Measurements from ENCODE around the gene TCAF1. TPM values are rescaled to one million over a fixed set of nuclear protein-coding genes. Genes with fewer than 3 reads are reported as not detected.

Gene TCAF1
- total and polyA plus RNA-seq, 2 donors (not counting 3 experiments of a cell fraction or from before 2014, with no cell fraction given) = 29.0 to 48.3 TPM

DNA sequence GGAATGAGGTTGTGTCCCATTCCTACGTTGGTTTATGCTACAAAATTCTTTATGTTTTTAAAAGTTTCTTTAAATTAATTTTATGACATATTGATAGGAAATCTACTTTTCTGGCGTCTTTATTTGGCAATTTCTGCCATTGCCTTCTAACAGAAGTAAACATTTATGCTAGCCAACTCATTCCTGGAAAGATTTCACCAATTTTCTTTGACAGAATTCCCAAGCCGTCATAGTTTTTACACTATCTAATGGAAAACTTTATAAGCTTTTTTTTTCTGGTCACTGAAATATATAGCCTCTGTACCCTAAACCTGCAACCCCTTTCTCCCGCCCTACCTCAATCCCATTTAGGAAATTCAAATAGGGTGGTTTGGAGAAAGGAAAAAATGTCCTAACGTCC lies 6.1 kb upstream of the TCAF1 start:
- H3K4me2 ChIP-seq (ENCODE audit: insufficient read depth, low read length) = no peak overlapping the region
- no peak overlapping the region for H3K27ac ChIP-seq (ENCODE audit: insufficient read depth, low read depth, low read length)
- intact Hi-C loops (cut with micrococcal nuclease) (loop anchor here (10.0 kb wide), 1 partner anchor 487 kb away; no protein-coding TSS in a partner anchor), dilution Hi-C loops (cut with MboI; ENCODE audit: extremely low pct_ligation_motif_present, low sequenced_read_pairs) (no loop called here)
- H2AFZ ChIP-seq (ENCODE audit: low read depth, low read length) = no peak overlapping the region
- no peaks in the 10 kb centered on the region for H4K20me1 ChIP-seq (replicated peaks; ENCODE audit: control insufficient read depth, extremely low read depth, insufficient read depth, low read length)
- no peak overlapping the region for H3K4me3 ChIP-seq (replicated peaks in 1 of 3; ENCODE audit: insufficient read depth in 1 of 3, low read depth in 1 of 3, low read length in 3 of 3)
- no peak for DNase-seq (ENCODE audit: low read depth, low spot score)
- ChIA-PET CTCF (interaction anchor here (1.0 kb wide), 1 partner anchor 172 kb away, joined by 3 read pairs; no protein-coding TSS in a partner anchor), POLR2A (no interaction called here)
- no peaks in the 10 kb centered on the region for H3K4me1 ChIP-seq (ENCODE audit: control insufficient read depth, extremely low read depth, insufficient read depth, low read length)
- H3K36me3 ChIP-seq (ENCODE audit: control insufficient read depth in 2 of 2, extremely low read depth in 1 of 2, insufficient read depth in 2 of 2, low read length in 2 of 2) = no peaks in the 10 kb centered on the region
- H3K27me3 ChIP-seq (ENCODE audit: control insufficient read depth in 2 of 2, insufficient read depth in 2 of 2, low read length in 2 of 2) = peaks cover 0 to 20% of the 10 kb centered on the region in 2 experiments
- no peak overlapping the region for H3K9ac ChIP-seq (replicated peaks; ENCODE audit: extremely low read depth, insufficient read depth, low read length)
- H3K9me3 ChIP-seq (replicated peaks; ENCODE audit: control insufficient read depth, insufficient read depth, low read length) = no peaks in the 10 kb centered on the region
- no TSS peak for BruUV-seq (replicated peaks)
- H3K79me2 ChIP-seq (ENCODE audit: control insufficient read depth, insufficient read depth, low read length) = no peaks in the 10 kb centered on the region
- FAIRE-seq = no peak
- TF ChIP-seq, protein P1, sequence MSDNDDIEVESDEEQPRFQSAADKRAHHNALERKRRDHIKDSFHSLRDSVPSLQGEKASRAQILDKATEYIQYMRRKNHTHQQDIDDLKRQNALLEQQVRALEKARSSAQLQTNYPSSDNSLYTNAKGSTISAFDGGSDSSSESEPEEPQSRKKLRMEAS (IDR thresholded peaks at IDR 0.05; ENCODE audit: insufficient read depth, insufficient read length) = no peak
- TF ChIP-seq FOS (IDR thresholded peaks at IDR 0.05; ENCODE audit: borderline replicate concordance, insufficient read depth, low read length) (no peak), GATA2 (IDR thresholded peaks at IDR 0.05; ENCODE audit: insufficient read depth, insufficient read length, low read depth, low read length) (no peak), POLR2A (IDR thresholded peaks at IDR 0.05; ENCODE audit: low read depth, low read length) (no peak), POLR2AphosphoS5 (IDR thresholded peaks at IDR 0.05; ENCODE audit: insufficient read depth, low read depth, low read length) (no peak), JUN (IDR thresholded peaks at IDR 0.05; ENCODE audit: borderline replicate concordance, insufficient read depth, insufficient read length, low read depth) (no peak), MYC (IDR thresholded peaks at IDR 0.05; ENCODE audit: low read depth, low read length) (no peak), EZH2 (IDR thresholded peaks at IDR 0.05; ENCODE audit: borderline replicate concordance, low read depth, low read length, severe bottlenecking) (no peak)
- TF ChIP-seq, protein P2, sequence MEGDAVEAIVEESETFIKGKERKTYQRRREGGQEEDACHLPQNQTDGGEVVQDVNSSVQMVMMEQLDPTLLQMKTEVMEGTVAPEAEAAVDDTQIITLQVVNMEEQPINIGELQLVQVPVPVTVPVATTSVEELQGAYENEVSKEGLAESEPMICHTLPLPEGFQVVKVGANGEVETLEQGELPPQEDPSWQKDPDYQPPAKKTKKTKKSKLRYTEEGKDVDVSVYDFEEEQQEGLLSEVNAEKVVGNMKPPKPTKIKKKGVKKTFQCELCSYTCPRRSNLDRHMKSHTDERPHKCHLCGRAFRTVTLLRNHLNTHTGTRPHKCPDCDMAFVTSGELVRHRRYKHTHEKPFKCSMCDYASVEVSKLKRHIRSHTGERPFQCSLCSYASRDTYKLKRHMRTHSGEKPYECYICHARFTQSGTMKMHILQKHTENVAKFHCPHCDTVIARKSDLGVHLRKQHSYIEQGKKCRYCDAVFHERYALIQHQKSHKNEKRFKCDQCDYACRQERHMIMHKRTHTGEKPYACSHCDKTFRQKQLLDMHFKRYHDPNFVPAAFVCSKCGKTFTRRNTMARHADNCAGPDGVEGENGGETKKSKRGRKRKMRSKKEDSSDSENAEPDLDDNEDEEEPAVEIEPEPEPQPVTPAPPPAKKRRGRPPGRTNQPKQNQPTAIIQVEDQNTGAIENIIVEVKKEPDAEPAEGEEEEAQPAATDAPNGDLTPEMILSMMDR (IDR thresholded peaks at IDR 0.05; ENCODE audit: extremely low read depth in 1 of 2, insufficient read depth in 1 of 2, low read depth in 1 of 2, low read length in 2 of 2) = no peak
- no peaks in the 10 kb centered on the region for H3K9me1 ChIP-seq (replicated peaks; ENCODE audit: control insufficient read depth, extremely low read depth, insufficient read depth, low read length)
